Measurements from ENCODE around the gene ZNF469. TPM values are rescaled to one million over a fixed set of nuclear protein-coding genes. Genes with fewer than 3 reads are reported as not detected.
"Not testable (repeated sequence)": the region's sequence is repeated elsewhere in the genome, so short reads cannot be mapped to it uniquely, and the experiment has no call there.

The ZNF469 gene
- total RNA-seq, 1 experiment from 2014 or later, result 0.55 TPM

DNA sequence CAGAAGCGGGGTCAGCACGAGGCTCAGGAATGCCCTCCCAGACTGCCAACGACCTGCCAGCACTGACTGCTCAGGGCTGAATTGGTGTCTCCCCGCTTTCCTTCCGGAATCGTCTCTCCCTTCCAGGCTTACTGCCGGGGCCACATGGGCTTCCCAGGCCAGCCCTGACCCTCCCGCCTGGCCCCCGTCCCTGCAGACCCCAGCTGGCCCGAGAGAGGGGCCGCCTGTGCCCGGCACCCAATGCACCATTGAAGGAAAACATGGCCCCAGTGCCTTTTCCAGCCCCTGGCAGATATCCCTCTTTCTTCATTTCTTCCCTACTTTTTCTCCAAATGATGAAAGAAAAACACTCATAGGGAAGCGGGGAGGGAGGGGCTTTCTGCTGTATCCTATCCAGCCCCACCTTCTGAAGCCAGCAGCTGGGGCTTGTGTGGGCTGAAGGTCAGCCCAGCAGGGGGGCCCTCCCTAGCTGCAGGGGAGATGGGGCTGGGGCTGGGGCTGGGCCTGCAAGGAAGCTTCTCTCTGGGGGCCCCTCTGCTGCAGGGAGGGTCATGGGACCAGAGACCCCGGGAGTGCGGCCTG lies 25.9 kb downstream of the ZNF469 start:
- no peak for DNase-seq (ENCODE audit: low spot score)

GRCh38 chr16:88409296-88410065 lies 26.7 kb downstream of the ZNF469 start:
- DNase-seq (ENCODE audit: low spot score), result no peak

DNA sequence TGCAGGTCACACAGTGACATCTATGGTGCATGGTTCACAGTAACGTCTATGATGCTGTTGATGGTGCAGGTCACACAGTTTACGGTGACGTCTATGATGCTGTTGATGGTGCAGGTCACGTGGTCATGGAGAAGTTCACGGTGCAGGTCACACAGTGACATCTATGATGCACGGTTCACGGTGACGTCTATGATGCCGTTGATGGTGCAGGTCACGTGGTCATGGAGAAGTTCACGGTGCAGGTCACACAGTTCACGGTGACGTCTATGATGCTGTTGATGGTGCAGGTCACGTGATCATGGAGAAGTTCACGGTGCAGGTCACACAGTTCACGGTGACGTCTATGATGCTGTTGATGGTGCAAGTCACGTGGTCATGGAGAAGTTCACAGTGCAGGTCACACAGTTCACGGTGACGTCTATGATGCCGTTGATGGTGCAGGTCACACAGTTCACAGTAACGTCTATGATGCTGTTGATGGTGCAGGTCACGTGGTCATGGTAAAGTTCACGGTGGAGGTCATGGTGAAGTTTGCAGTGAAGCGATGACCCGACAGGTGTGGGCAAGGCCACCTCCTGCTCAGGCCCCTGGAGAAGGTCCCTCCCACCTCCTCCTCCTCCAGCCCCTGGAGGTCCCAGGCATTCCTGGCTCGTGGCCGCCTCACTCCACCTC lies 27.7 kb downstream of the ZNF469 start:
- DNase-seq (ENCODE audit: low spot score), result not testable (repeated sequence)

DNA sequence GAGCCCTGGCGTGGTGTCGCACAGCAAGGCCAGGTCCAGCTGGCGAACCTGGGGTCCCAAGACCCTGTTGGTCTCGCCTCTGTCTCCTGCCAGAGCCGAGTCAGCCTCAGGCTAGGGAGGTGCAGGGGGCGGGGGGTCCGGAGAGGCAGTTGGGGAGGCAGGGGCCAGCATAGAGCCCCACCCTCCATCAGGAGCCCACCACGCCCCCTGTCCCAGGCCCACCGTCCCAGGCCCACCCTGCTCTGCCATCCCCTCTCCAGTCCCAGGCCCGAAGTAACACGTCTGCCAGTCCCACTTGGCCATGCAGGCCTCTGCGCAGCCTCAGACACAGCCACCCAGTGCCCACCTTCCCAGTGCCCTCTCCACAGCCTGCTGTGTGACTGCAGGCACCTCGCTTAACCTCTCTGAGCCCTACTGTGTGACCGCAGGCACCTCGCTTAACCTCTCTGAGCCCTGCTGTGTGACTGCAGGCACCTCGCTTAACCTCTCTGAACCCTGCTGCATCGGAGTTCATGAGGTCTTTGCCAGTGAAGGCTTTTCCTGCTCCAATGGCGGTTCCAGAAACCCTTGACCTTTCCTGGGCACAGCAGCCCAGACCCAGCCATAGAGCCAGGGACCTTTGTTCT lies 29.3 kb downstream of the ZNF469 start:
- DNase-seq (ENCODE audit: low spot score), result no peak

- no peak for DNase-seq (ENCODE audit: low spot score)
Measured at GRCh38 chr16:88412766-88413165, 30.0 kb downstream of the ZNF469 start.

DNA sequence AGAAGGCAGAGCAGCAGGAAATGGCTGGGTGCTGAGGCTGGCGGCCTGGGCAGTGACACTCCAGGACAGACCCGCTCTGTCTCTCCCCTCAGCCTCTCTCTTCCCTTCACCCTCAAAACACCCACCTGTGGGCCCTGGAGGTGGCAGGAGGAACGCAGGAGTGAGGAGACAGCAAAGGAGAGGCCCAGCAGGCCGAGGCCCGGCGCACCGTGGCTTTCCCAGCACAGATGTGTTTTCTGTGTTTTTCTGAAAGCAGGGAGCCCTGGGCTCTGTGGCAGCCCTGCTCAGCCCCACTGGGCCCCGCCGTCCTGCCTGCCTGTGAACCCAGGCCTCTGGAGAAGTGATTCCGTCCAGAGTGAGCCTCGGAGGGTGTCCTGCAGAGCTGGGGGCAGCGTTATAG lies 30.5 kb downstream of the ZNF469 start:
- DNase-seq (ENCODE audit: low spot score), result no peak

- no peak for DNase-seq (ENCODE audit: low spot score)
Measured at GRCh38 chr16:88413631-88414030, 30.9 kb downstream of the ZNF469 start.

- DNase-seq (ENCODE audit: low spot score), result no peak
Measured at GRCh38 chr16:88414521-88415380, 32.0 kb downstream of the ZNF469 start.

DNA sequence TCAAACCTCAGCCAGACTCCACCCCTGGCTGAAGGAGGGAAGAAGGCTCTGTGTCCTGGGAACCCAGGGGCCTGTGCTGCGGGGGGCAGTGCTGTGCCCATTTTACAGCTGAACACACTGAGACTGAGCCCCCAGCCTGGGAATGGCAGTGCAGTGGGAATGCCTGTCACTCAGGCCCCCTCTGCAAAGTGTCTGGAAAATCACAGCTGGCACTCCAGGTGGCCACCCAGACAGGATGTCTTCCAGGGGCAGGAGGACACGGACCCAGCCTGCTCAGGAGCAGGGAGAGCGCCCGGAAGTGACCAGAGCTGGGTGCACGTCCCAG lies 32.6 kb downstream of the ZNF469 start:
- no peak for DNase-seq (ENCODE audit: low spot score)

DNA sequence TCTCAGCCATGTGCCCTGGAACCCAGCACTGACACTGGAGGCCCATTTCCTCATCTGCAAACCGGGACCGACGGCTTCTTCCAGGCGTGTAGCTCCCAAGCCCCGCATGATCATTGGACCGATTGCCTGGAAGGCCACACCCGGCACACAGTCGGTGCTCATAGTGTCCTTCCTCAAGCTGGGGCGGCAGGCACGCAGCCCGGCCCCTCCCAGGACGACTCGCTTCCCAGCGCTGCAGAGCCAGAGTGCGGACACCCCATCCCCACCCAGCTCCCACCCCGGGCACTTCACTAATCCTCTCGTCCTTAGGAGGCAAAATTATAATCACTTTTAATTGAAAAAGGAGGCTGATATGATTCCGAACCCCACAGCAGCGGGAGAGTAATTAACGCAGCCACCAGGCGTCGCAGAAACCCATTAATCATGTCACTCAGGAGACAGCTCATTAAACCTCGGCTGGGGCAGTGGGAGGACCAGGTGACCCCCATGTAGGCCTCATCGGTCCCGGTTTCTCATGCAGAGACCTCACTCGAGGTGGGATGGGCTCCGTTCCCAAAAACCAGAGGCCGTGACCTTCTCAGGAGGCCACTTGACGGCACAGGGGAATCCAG lies 33.1 kb downstream of the ZNF469 start:
- no peak for DNase-seq (ENCODE audit: low spot score)

DNA sequence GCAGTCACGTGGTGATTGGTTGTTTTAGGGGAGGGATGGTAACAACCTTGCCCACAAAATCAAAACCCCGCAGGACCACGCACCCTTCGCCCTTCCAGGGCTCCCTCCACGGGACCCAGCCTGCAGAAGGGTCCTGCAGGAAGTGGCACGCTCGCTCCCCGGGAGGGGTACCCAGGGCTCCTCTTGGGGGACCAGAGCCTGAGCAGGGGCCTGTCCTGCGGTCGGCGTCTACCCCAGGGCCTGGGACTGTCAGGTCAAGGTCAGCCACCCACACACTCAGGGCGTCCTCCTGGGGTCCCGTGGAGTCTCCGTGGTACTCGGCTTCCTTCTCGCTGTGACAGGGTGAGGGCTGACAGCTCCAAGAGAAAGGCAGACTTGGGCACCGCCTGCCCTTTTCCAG lies 33.9 kb downstream of the ZNF469 start:
- no peak for DNase-seq (ENCODE audit: low spot score)

DNA sequence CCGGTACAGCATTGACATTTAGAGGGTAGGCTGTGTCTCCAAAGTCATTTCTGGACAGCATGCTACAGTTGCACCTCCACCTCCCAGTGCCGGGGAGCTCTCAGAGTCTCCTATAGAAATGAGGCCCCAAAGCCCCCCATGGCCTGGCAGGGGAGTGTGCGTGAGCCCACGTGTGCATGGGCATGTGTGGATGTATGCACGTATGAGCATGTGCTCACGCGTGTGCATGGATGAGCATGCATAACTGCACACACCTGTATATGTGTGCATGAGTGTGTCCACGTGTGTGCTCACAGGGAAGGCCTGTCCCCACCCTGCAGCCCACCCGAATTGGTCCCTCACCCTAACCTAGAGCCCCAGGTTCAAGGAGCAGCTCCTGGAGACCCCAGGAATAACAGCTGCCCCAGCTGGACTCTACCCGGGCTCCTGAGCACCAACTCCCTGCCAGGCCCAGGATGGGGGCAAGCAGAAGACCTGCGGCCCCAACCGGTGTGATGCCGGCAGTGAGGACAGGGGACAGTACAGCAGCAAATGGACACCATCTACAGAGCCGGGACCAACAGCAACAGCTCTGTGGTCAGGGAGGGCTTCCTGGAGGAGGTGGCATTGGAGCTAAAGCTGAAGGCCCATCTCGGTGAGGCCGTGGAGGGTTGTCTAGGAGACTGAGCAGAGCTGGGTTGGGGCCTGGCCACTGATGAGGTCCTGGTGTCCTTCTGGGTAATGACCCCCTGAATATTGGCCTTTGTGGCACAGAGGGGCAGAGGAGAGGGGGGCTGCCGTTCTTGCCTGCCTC lies 35.1 kb downstream of the ZNF469 start:
- DNase-seq (ENCODE audit: low spot score), result no peak

DNA sequence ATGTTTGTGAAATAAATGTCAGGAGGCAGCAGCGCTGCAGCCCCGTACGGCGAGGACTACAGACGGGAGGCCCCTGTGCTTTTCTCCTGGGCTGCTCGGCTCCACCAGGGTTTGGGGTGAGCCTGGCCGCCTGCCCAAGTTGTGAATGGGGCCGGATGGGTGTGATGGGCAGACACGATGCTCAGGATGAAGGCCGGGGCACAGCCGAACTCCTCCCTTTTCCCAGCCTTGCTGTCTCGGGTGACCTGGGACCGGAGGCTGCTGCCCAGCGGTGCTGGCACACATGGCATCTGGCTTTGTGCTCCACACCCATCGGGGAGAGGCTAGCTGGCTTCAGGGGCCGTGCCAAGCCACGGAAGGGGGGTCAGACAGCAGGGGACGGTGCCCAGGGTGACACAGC lies 36.1 kb downstream of the ZNF469 start:
- DNase-seq (ENCODE audit: low spot score), result no peak

GRCh38 chr16:88419790-88420189 lies 37.0 kb downstream of the ZNF469 start:
- no peak for DNase-seq (ENCODE audit: low spot score)

DNA sequence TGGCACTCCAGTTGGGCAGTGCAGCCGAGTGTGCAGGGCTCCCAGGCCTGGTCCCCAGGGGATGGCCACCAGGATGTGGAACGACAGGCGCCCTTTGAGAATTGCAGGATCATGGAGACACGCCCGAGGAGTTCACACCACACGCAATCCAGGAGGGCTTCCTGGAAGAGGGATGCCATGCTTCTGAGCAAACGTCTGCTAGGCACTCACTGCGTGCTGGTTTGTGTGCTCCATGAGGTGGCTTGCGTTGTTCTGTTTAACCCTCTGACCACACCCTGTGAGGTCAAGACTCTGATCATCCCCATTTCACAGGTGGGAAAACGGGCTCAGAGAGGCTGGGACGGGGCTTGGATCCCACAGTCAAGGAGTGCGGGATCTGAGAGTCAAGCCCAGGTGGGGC lies 37.7 kb downstream of the ZNF469 start:
- no peak for DNase-seq (ENCODE audit: low spot score)

DNA sequence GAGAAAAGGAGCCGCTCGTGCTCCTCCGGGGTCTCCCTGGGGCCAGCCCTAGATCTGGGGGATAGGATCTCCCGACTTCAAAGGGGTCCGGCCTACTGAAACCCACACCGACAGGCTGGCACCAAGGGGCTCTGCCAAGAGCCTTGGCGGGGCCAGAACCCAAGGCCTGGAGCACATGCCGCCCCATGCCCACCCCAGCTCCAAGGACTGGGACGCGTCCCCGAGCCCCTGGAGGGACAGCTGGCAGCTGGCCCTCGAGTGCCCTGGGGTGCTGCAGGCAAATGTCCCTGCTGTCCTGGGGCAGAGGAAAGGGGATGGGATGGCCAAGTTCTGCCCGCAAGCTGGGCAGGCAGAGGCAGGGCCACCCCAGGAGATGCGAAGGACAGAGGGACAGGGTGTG lies 38.5 kb downstream of the ZNF469 start:
- DNase-seq (ENCODE audit: low spot score), result no peak

DNA sequence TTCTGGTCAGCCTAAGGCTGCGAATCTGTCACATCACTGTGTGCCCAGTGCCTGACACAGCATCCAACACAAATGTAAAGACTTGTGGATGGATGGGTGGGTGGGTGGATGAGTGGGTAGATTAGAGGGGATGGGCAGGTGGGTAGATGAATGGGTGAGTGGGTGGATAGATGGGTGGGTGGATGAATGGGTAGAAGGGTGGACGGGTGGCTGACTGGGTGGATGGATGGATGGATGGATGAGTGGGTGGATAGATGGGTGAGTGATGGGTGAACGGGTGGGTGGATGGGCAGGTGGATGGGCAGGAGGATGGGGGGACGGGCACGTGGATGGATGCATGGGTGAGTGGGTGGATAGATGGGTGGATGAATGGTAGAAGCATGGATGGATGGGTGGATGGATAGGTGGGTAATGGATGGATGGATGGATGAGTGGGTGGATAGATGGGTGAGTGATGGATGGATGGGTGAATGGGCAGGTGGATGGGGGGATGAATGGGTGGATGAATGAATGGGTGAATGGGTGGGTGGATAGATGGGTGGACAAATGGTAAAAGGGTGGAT lies 39.2 kb downstream of the ZNF469 start:
- no peak for DNase-seq (ENCODE audit: low spot score)

DNA sequence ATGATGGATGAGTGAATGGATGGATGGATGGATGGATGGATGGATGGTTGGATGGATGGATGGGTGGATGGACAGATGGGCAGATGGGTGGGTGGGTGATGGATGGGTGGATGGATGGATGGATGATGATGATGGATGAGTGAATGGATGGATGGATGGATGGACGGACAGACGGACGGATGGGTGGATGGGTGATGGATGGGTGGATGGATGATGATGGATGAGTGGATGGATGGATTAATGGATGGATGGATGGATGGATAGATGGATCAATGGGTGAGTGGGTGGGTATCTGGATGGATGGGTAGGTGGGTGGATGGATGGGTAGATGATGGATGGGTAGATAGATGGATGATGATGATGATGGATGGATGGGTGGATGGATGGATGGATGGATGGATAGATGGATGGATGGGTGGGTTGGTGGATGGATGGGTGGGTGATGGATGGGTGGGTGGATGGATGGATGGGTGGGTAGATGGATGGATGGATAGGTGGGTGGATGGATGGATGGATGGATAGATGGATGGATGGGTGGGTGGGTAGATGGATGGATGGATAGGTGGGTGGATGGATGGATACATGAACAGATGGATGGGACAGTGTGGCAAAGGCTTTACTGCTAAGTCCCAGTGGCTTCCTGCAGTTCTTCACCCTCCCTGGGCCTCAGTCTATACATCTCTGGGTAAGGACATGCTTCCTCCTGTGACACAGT lies 40.1 kb downstream of the ZNF469 start:
- DNase-seq (ENCODE audit: low spot score), result no peak

GRCh38 chr16:88423448-88423850 lies 40.7 kb downstream of the ZNF469 start:
- DNase-seq (ENCODE audit: low spot score), result no peak

All from A172 (cell line).